GM12864 (cell line): Measurements from ENCODE around the gene ZNF784.

Experiments
- DNase-seq: peaks from one replicate; pipeline ENCODE4 v3.0.0-alpha.2; 2011; ENCODE audit warnings: low read depth
- H3K4me3 ChIP-seq: 2 replicates; pipeline ENCODE4 v1.5.1; 2011; ENCODE audit warnings: mild to moderate bottlenecking, low read depth, low read length, control low read depth
- CTCF ChIP-seq: IDR thresholded peaks from 2 replicates; pipeline ENCODE4 v1.5.1; 2011; ENCODE audit warnings: low read depth, mild to moderate bottlenecking, moderate library complexity, low read length, control low read depth, inconsistent platforms; ENCODE audit errors: missing control alignments

ZNF784 gene

DNA sequence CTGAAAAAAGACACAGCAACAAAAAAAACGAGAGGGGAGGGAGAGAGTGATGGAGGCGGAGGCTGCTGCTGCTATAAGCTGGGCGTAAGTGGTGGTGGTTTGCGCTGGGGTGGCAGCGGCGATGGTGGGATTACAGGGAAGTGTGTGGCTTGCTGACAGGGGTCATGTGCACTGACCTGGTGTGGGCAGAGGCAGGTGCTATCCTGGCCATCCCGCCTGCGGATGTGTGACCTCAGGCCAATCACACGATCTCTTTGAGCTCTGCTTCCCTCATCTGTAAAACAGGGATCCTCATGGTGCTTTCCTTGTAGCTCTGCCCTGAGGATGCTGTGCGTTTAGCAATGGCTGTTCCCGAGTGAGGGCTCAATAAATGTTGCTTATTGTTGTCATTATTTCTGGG, 13.2 kb upstream of the ZNF784 start:
- no peak overlapping the region for H3K4me3 ChIP-seq
- DNase-seq = no peak
- TF ChIP-seq CTCF = no peak

DNA sequence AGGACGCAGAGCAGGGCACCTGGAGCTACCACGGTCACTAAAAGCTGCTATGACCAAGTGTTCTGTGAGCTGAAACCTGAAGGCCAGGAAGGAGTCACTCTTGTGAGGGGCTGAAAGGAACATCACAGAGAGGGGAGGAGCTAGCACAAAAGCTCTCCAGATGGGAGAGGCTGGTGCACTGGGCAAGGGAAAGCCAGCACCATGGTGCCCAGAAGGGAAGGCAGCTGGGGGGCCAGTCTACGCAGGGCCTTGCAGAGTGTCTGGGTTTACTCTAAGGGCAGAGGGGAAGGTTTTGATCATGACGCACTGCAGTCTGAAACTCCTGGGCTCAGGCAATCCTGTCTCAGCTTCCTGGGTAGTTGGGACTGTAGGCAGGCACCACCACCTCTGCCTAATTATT, 12.4 kb upstream of the ZNF784 start:
- DNase-seq = no peak
- TF ChIP-seq CTCF = no peak
- peak overlapping the region; percentile 93 for H3K4me3 ChIP-seq

- peak overlapping the region; percentile 93 for H3K4me3 ChIP-seq
- TF ChIP-seq CTCF = no peak
- DNase-seq = no peak
Observed at GRCh38 chr19:55635856-55636440, 11.6 kb upstream of the ZNF784 start.

- peak overlapping the region; percentile 93 for H3K4me3 ChIP-seq
- no peak for TF ChIP-seq CTCF
- no peak for DNase-seq
Observed at GRCh38 chr19:55635334-55635717, 11.0 kb upstream of the ZNF784 start.

- TF ChIP-seq CTCF = no peak
- H3K4me3 ChIP-seq = peak overlapping the region; percentile 93; the same call in 1 of the 2 replicates
- no peak for DNase-seq
Observed at GRCh38 chr19:55633861-55634260, 9.5 kb upstream of the ZNF784 start.

DNA sequence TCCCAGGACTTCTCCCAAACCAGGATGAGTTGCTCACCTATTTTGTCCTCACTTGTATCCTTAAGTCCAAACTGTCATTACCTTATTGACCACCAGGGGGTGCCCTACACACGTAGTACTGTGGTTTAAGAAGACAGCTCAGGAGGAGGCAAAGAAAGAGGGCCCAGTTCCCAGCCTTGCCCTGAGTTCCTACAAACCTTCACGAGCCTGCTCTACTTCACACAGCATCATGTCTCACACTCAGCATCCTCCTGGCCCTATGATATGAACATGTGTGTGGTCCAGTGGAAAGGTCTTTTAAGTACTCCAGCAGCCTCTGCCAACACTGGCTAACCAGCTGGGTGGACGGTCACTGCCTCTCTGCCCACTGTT, 8.1 kb upstream of the ZNF784 start:
- H3K4me3 ChIP-seq = no peak overlapping the region

More for the DNA sequence above, 8.1 kb upstream of the ZNF784 start:
- peak; percentile 96 for DNase-seq
- peak; percentile 81 for TF ChIP-seq CTCF
